Neural cell (in vitro differentiated cells): ENCODE measurements around the gene KCNIP3. TPM values are rescaled to one million over a fixed set of nuclear protein-coding genes. Genes with fewer than 3 reads are reported as not detected.

Experiments
- H2AFZ ChIP-seq: fragments of 200-600, 300-800 bp; sonication (generic), shearing (Covaris generic); 2 replicates; pipeline ENCODE4 v1.6.0; 2014; ENCODE audit warnings: low read depth, mild to moderate bottlenecking, antibody characterized with exemption, low read length, moderate library complexity
- H3F3A ChIP-seq: fragments of 200-600 bp; shearing (Covaris generic); 2 replicates; pipeline ENCODE4 v1.6.1; 2016; ENCODE audit warnings: mild to moderate bottlenecking, moderate library complexity, mixed read lengths, antibody characterized with exemption, low read length; ENCODE audit not compliant: insufficient read depth, poor library complexity, severe bottlenecking
- H3K27ac ChIP-seq: fragments of 200-600, 300-800 bp; sonication (generic), shearing (Covaris generic); 2 replicates; pipeline ENCODE4 v1.5.1; 2014; ENCODE audit warnings: mild to moderate bottlenecking, low read length, moderate library complexity
- H3K27me3 ChIP-seq: fragments of 300-800, 200-600 bp; sonication (generic), shearing (Covaris generic); 2 replicates; pipeline ENCODE4 v1.6.0; 2014; ENCODE audit warnings: mild to moderate bottlenecking, low read depth, low read length, moderate library complexity; ENCODE audit not compliant: insufficient read depth
- H3K36me3 ChIP-seq: fragments of 300-800, 200-600 bp; sonication (generic), shearing (Covaris generic); 2 replicates; pipeline ENCODE4 v1.5.1; 2014; ENCODE audit warnings: mild to moderate bottlenecking, antibody characterized with exemption, low read length, moderate library complexity; ENCODE audit not compliant: insufficient read depth
- H3K4me2 ChIP-seq: fragments of 300-800, 200-600 bp; sonication (generic), shearing (Covaris generic); 2 replicates; pipeline ENCODE4 v1.6.0; 2014; ENCODE audit warnings: mild to moderate bottlenecking, low read length
- H3K4me3 ChIP-seq: fragments of 300-800, 200-600 bp; sonication (generic), shearing (Covaris generic); 2 replicates; pipeline ENCODE4 v1.5.1; 2014; ENCODE audit warnings: mild to moderate bottlenecking, low read length, moderate library complexity
- H3K79me2 ChIP-seq: fragments of 200-600 bp; shearing (Covaris generic); replicated peaks from 2 replicates; pipeline ENCODE4 v1.6.0; 2014; ENCODE audit warnings: mild to moderate bottlenecking, low read length, moderate library complexity; ENCODE audit not compliant: insufficient read depth
- H3K9ac ChIP-seq: fragments of 300-800, 200-600 bp; sonication (generic), shearing (Covaris generic); 2 replicates; pipeline ENCODE4 v1.6.1; 2016; ENCODE audit warnings: mild to moderate bottlenecking, low read length, mixed read lengths
- H3K9me2 ChIP-seq: fragments of 200-600 bp; shearing (Covaris generic); 2 replicates; pipeline ENCODE4 v1.6.1; 2016; ENCODE audit warnings: mild to moderate bottlenecking, low read length, mixed read lengths; ENCODE audit not compliant: insufficient read depth
- H3K9me3 ChIP-seq: fragments of 200-600, 300-800 bp; sonication (generic), shearing (Covaris generic); 2 replicates; pipeline ENCODE4 v1.6.1; 2016; ENCODE audit warnings: mild to moderate bottlenecking, mixed run types, low read length, moderate library complexity, mixed read lengths
- H4K20me1 ChIP-seq: fragments of 200-600 bp; shearing (Covaris generic); 2 replicates; pipeline ENCODE4 v1.6.1; 2016; ENCODE audit warnings: mild to moderate bottlenecking, mixed run types; ENCODE audit not compliant: insufficient read depth
- EP300 ChIP-seq: fragments of 450-650 bp; conservative IDR thresholded peaks from 2 replicates; pipeline ENCODE4 v1.6.1; 2014; ENCODE audit warnings: antibody characterized with exemption, mild to moderate bottlenecking, moderate library complexity; ENCODE audit not compliant: poor library complexity, severe bottlenecking
- EZH2 ChIP-seq: fragments of 200-600, 300-800 bp; shearing (Covaris generic), sonication (generic); IDR thresholded peaks from 2 replicates; pipeline ENCODE4 v1.6.1; 2014; ENCODE audit warnings: antibody characterized with exemption, low read length, borderline replicate concordance, mild to moderate bottlenecking; ENCODE audit not compliant: insufficient read depth, poor library complexity, severe bottlenecking
- MXI1 ChIP-seq: fragments of 450-650 bp; conservative IDR thresholded peaks from 2 replicates; pipeline ENCODE4 v1.6.1; 2014; ENCODE audit warnings: antibody characterized with exemption, mild to moderate bottlenecking; ENCODE audit not compliant: poor library complexity, severe bottlenecking
- POLR2AphosphoS5 ChIP-seq: IDR thresholded peaks from 2 replicates; pipeline ENCODE4 v1.6.1; 2012
- RAD21 ChIP-seq: fragments of 450-650 bp; conservative IDR thresholded peaks from 2 replicates; pipeline ENCODE4 v1.6.1; 2014; ENCODE audit warnings: antibody characterized with exemption, mild to moderate bottlenecking, moderate library complexity
- SMC3 ChIP-seq: fragments of 450-650 bp; conservative IDR thresholded peaks from 2 replicates; pipeline ENCODE4 v1.6.1; 2014; ENCODE audit warnings: antibody characterized with exemption, mild to moderate bottlenecking, moderate library complexity; ENCODE audit not compliant: poor library complexity
- TAF1 ChIP-seq: IDR thresholded peaks from 2 replicates; pipeline ENCODE4 v1.6.1; 2012; ENCODE audit warnings: low read depth
- polyA plus RNA-seq: library from polyadenylated mRNA; depleted of rRNA; stranded (reverse); fragments of >200 nt; gene quantifications from 2 replicates; pipeline ENCODE4 v1.2.3, GENCODE V29; 2014
- TF ChIP-seq, protein P1 (sequence below): IDR thresholded peaks from 2 replicates; pipeline ENCODE4 v1.6.1; 2012; ENCODE audit warnings: borderline replicate concordance
- TF ChIP-seq, protein P2 (sequence below): fragments of 450-650 bp; IDR thresholded peaks from 2 replicates; pipeline ENCODE4 v1.5.1; 2014; ENCODE audit warnings: antibody characterized with exemption, mild to moderate bottlenecking, moderate library complexity; ENCODE audit not compliant: poor library complexity, severe bottlenecking

Gene KCNIP3
- polyA plus RNA-seq, 1 donor from 2014 or later = not detected

DNA sequence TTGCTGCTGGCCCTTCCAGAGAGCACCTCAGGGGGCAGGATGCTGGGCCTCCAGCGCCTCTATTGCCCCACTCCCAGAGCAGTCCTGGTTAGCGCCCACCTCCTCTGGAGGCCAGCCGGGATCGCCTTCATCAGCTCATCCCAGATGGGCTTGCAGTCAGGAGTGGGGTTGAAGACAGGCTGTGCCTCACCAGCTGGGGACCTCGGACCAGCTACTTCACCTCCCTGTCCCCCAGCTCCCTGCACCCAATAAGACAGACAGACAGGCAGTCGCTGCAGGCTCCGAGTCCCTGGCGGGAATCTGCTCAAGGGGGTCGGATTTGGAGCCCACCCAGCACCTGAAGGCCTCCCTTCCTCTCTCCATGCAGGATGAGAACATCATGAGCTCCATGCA lies 86.5 kb downstream of the KCNIP3 start:
- Histone ChIP-seq H3F3A (no peaks in the 10 kb centered on the region), H3K9me3 (no peaks in the 10 kb centered on the region), H3K4me3 (no peak overlapping the region), H3K9ac (no peak overlapping the region), H3K36me3 (no peaks in the 10 kb centered on the region), H2AFZ (no peak overlapping the region), H3K79me2 (no peaks in the 10 kb centered on the region), H4K20me1 (no peaks in the 10 kb centered on the region), H3K27ac (no peak overlapping the region), H3K27me3 (no peaks in the 10 kb centered on the region), H3K4me2 (no peak overlapping the region), H3K9me2 (no peaks in the 10 kb centered on the region)
- TF ChIP-seq, protein P1, sequence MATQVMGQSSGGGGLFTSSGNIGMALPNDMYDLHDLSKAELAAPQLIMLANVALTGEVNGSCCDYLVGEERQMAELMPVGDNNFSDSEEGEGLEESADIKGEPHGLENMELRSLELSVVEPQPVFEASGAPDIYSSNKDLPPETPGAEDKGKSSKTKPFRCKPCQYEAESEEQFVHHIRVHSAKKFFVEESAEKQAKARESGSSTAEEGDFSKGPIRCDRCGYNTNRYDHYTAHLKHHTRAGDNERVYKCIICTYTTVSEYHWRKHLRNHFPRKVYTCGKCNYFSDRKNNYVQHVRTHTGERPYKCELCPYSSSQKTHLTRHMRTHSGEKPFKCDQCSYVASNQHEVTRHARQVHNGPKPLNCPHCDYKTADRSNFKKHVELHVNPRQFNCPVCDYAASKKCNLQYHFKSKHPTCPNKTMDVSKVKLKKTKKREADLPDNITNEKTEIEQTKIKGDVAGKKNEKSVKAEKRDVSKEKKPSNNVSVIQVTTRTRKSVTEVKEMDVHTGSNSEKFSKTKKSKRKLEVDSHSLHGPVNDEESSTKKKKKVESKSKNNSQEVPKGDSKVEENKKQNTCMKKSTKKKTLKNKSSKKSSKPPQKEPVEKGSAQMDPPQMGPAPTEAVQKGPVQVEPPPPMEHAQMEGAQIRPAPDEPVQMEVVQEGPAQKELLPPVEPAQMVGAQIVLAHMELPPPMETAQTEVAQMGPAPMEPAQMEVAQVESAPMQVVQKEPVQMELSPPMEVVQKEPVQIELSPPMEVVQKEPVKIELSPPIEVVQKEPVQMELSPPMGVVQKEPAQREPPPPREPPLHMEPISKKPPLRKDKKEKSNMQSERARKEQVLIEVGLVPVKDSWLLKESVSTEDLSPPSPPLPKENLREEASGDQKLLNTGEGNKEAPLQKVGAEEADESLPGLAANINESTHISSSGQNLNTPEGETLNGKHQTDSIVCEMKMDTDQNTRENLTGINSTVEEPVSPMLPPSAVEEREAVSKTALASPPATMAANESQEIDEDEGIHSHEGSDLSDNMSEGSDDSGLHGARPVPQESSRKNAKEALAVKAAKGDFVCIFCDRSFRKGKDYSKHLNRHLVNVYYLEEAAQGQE = no peak
- TF ChIP-seq SMC3 = no peak

DNA sequence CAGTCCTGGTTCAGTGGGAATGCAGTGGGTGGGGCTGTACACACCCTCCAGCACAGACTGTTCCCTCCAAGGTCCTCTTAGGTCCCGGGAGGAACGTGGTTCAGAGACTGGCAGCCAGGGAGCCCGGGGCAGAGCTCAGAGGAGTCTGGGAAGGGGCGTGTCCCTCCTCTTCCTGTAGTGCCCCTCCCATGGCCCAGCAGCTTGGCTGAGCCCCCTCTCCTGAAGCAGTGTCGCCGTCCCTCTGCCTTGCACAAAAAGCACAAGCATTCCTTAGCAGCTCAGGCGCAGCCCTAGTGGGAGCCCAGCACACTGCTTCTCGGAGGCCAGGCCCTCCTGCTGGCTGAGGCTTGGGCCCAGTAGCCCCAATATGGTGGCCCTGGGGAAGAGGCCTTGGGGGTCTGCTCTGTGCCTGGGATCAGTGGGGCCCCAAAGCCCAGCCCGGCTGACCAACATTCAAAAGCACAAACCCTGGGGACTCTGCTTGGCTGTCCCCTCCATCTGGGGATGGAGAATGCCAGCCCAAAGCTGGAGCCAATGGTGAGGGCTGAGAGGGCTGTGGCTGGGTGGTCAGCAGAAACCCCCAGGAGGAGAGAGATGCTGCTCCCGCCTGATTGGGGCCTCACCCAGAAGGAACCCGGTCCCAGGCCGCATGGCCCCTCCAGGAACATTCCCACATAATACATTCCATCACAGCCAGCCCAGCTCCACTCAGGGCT lies 87.9 kb downstream of the KCNIP3 start:
- Histone ChIP-seq H3K4me3 (no peak overlapping the region), H3K9me3 (no peaks in the 10 kb centered on the region), H3K36me3 (no peaks in the 10 kb centered on the region), H3K27me3 (no peaks in the 10 kb centered on the region), H3F3A (no peaks in the 10 kb centered on the region), H3K79me2 (no peaks in the 10 kb centered on the region), H3K9me2 (no peaks in the 10 kb centered on the region), H3K27ac (no peak overlapping the region), H3K4me2 (no peak overlapping the region), H4K20me1 (no peaks in the 10 kb centered on the region), H3K9ac (no peak overlapping the region), H2AFZ (no peak overlapping the region)
- TF ChIP-seq POLR2AphosphoS5 = no peak
- TF ChIP-seq EZH2 = no peak
- TF ChIP-seq, protein P2, sequence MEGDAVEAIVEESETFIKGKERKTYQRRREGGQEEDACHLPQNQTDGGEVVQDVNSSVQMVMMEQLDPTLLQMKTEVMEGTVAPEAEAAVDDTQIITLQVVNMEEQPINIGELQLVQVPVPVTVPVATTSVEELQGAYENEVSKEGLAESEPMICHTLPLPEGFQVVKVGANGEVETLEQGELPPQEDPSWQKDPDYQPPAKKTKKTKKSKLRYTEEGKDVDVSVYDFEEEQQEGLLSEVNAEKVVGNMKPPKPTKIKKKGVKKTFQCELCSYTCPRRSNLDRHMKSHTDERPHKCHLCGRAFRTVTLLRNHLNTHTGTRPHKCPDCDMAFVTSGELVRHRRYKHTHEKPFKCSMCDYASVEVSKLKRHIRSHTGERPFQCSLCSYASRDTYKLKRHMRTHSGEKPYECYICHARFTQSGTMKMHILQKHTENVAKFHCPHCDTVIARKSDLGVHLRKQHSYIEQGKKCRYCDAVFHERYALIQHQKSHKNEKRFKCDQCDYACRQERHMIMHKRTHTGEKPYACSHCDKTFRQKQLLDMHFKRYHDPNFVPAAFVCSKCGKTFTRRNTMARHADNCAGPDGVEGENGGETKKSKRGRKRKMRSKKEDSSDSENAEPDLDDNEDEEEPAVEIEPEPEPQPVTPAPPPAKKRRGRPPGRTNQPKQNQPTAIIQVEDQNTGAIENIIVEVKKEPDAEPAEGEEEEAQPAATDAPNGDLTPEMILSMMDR = no peak
- TF ChIP-seq, protein P1 = no peak
- no peak for TF ChIP-seq RAD21
- no peak for TF ChIP-seq EP300
- no peak for TF ChIP-seq TAF1
- TF ChIP-seq MXI1 = no peak
